Activated T-cell treated with anti-CD3 and anti-CD28 coated beads, Interleukin-2, amount 50 U/mL, for 4 hours (primary cell): ENCODE data around the gene SMC1B. TPM values are rescaled to one million over a fixed set of nuclear protein-coding genes. Genes with fewer than 3 reads are reported as not detected.
A peak's percentile ranks its signal among the peaks of the same experiment; 100 is the strongest.

Source experiments
- ATAC-seq, 2 donors: fragments of 200-7000 bp; cut with Tn5 transposase; one replicate each; pipeline ENCODE4 v1.10.0; 2021
- DNase-seq: peaks from one replicate; pipeline ENCODE4 v3.0.0-alpha.2; 2020
- H3K27me3 Mint-ChIP-seq: one replicate; pipeline ENCODE4 v1.8.0; 2021; ENCODE audit warnings: low read depth, mixed read lengths
- H3K36me3 Mint-ChIP-seq: one replicate; pipeline ENCODE4 v1.8.0; 2022; ENCODE audit warnings: mixed read lengths; ENCODE audit not compliant: insufficient read depth
- H3K4me1 Mint-ChIP-seq: one replicate; pipeline ENCODE4 v1.8.0; 2021; ENCODE audit warnings: low read depth, mixed read lengths
- H3K4me3 Mint-ChIP-seq: one replicate; pipeline ENCODE4 v1.8.0; 2021; ENCODE audit warnings: mild to moderate bottlenecking, moderate library complexity, mixed read lengths
- H3K9me3 Mint-ChIP-seq: one replicate; pipeline ENCODE4 v1.8.0; 2021; ENCODE audit warnings: mixed read lengths
- total RNA-seq, 3 donors: library from RNA; stranded (reverse); gene quantifications; one replicate each; pipeline ENCODE4 v1.2.1, GENCODE V29; 2021

Gene SMC1B, protein sequence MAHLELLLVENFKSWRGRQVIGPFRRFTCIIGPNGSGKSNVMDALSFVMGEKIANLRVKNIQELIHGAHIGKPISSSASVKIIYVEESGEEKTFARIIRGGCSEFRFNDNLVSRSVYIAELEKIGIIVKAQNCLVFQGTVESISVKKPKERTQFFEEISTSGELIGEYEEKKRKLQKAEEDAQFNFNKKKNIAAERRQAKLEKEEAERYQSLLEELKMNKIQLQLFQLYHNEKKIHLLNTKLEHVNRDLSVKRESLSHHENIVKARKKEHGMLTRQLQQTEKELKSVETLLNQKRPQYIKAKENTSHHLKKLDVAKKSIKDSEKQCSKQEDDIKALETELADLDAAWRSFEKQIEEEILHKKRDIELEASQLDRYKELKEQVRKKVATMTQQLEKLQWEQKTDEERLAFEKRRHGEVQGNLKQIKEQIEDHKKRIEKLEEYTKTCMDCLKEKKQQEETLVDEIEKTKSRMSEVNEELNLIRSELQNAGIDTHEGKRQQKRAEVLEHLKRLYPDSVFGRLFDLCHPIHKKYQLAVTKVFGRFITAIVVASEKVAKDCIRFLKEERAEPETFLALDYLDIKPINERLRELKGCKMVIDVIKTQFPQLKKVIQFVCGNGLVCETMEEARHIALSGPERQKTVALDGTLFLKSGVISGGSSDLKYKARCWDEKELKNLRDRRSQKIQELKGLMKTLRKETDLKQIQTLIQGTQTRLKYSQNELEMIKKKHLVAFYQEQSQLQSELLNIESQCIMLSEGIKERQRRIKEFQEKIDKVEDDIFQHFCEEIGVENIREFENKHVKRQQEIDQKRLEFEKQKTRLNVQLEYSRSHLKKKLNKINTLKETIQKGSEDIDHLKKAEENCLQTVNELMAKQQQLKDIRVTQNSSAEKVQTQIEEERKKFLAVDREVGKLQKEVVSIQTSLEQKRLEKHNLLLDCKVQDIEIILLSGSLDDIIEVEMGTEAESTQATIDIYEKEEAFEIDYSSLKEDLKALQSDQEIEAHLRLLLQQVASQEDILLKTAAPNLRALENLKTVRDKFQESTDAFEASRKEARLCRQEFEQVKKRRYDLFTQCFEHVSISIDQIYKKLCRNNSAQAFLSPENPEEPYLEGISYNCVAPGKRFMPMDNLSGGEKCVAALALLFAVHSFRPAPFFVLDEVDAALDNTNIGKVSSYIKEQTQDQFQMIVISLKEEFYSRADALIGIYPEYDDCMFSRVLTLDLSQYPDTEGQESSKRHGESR
- under 1 TPM; 0.13 to 0.24 (median 0.18) TPM for total RNA-seq

DNA sequence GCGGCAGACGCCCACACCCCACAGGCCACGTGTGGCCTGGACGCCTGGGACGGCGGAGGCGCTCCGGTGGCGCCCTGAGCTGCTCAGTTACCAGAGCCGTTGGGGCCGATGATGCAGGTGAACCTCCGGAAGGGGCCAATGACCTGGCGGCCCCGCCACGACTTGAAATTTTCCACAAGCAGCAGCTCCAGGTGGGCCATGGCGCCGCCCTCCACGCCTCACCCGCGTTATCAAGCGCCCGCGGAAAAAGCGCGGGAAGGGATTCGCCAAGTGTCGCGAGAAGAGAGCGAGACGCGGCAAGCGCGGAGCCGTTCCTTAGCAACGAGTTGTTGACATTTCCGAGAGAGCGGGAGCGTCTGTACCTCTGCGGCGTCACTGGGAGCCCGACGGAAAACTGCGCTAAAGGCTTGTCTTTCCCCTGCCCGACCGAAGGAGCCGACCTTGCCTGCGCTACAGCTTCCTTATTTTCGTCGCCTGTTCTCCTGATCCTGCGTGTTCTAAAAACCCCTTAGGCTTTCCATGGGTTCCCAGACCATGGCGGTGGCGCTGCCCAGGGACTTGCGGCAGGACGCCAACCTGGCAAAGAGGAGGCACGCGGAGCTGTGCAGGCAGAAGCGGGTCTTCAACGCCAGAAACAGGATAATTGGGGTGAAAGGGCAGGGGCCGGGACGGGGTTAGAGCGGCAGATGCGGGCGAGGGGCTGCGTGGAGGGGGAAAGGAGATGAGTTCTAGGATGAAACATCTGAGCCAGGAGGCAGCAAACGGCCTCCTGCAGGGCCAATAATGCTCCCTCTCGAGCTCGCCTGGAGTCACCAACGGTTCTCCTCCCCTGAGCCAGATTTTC, at the start of gene SMC1B, which contains the start of gene RIBC2:
TSS of gene SMC1B (minus strand) at position 232 of the 844 bp plus-strand sequence. CDS start at position 200, 32 bp downstream.
TSS of gene RIBC2 (plus strand) at position 326 of the 844 bp plus-strand sequence. CDS start at position 520, 194 bp downstream.
- H3K4me3 Mint-ChIP-seq, result peak within 1 kb of the TSS; percentile 69
- ATAC-seq (peak; percentile 95 to 97), DNase-seq (peak; percentile 69)
- H3K27me3 Mint-ChIP-seq, result no peaks in the 10 kb centered on the region
- H3K4me1 Mint-ChIP-seq, result peaks cover 7% of the 10 kb centered on the region
- H3K36me3 Mint-ChIP-seq, result no peaks in the 10 kb centered on the region
- H3K9me3 Mint-ChIP-seq, result no peaks in the 10 kb centered on the region

GRCh38 chr22:45462034-45462655, 48.7 kb upstream of the SMC1B start:
- ATAC-seq (no peak), DNase-seq (no peak)
- H3K9me3 Mint-ChIP-seq, result no peaks in the 10 kb centered on the region
- no peak overlapping the region for H3K4me3 Mint-ChIP-seq
- H3K36me3 Mint-ChIP-seq, result no peaks in the 10 kb centered on the region
- no peaks in the 10 kb centered on the region for H3K4me1 Mint-ChIP-seq
- peaks cover 3% of the 10 kb centered on the region for H3K27me3 Mint-ChIP-seq

DNA sequence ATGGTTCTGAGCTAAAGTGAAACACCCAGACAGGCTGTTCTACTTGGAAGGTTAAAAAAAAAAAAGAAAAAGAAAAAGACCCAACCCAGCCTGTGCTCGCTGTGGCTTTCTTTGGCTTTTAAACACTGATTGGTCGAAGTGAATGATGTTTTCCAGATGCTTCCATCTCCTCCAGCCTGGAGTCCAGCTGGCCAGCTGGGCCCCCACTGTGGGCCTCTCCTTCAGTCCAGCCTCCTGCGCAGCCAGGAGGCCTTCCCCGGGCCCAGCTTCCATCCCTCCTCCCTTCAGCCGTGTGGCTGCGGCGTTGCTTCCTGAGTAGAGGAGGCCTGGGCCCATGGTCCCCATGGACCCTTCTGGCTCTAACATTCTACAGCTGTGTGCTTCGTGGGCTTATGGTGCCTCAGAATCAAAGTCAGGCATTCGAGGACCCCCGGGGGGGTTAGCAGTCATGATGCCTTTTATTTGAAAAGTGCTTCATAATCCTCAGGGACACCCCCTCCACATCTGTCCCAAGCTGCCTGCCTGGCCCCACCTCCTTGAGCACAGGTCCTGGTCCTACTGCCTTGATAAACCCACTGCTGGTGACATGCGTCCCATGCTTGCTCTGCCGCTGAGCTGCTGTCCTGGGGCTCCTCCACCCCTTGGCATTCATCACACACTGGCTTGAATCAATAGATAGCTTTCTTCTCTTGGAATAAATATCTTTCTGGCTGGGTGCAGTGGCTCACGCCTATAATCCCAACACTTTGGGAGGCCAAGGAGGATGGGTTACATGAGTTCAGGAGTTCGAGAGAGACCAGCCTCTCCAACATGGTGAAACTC, 47.1 kb upstream of the SMC1B start:
- H3K27me3 Mint-ChIP-seq, result peaks cover 3% of the 10 kb centered on the region
- DNase-seq (no peak), ATAC-seq (no peak)
- no peaks in the 10 kb centered on the region for H3K36me3 Mint-ChIP-seq
- no peaks in the 10 kb centered on the region for H3K9me3 Mint-ChIP-seq
- no peaks in the 10 kb centered on the region for H3K4me1 Mint-ChIP-seq
- H3K4me3 Mint-ChIP-seq, result no peak overlapping the region

DNA sequence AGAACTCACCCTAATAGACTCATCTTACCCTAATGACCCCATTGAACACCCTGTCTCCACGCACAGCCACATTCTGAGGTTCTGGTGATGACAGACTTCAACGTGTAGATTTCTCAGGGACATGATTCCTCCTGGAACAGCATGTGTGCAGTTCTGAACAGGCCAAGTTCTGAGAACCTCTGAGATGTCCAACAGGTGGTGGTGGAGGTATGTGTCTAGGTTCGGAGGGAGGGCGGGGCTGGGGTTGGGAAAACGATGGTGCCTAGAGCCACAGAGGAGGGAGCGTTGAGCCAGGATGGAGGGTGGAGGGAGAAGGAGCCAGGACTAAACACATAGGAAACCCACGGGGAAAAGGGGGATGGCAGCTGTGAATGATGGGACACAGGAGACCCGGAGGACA, 45.8 kb upstream of the SMC1B start:
- no peak for DNase-seq
- H3K4me1 Mint-ChIP-seq, result no peaks in the 10 kb centered on the region
- peaks cover 3% of the 10 kb centered on the region for H3K27me3 Mint-ChIP-seq
- no peaks in the 10 kb centered on the region for H3K9me3 Mint-ChIP-seq
- no peak overlapping the region for H3K4me3 Mint-ChIP-seq
- no peak for ATAC-seq
- no peaks in the 10 kb centered on the region for H3K36me3 Mint-ChIP-seq

GRCh38 chr22:45458532-45458931, 45.1 kb upstream of the SMC1B start:
- H3K36me3 Mint-ChIP-seq, result no peaks in the 10 kb centered on the region
- ATAC-seq, result no peak
- H3K4me1 Mint-ChIP-seq, result no peaks in the 10 kb centered on the region
- H3K4me3 Mint-ChIP-seq, result no peak overlapping the region
- no peak for DNase-seq
- H3K9me3 Mint-ChIP-seq, result no peaks in the 10 kb centered on the region
- H3K27me3 Mint-ChIP-seq, result peaks cover 3% of the 10 kb centered on the region

GRCh38 chr22:45456811-45457210, 43.4 kb upstream of the SMC1B start:
- peaks cover 10% of the 10 kb centered on the region for H3K27me3 Mint-ChIP-seq
- DNase-seq, result no peak
- H3K9me3 Mint-ChIP-seq, result no peaks in the 10 kb centered on the region
- ATAC-seq, result no peak
- no peaks in the 10 kb centered on the region for H3K4me1 Mint-ChIP-seq
- no peaks in the 10 kb centered on the region for H3K36me3 Mint-ChIP-seq
- H3K4me3 Mint-ChIP-seq, result no peak overlapping the region

GRCh38 chr22:45455621-45456020, 42.2 kb upstream of the SMC1B start:
- ATAC-seq, result no peak
- Mint-ChIP-seq H3K4me1 (no peaks in the 10 kb centered on the region), H3K36me3 (no peaks in the 10 kb centered on the region), H3K9me3 (no peaks in the 10 kb centered on the region), H3K4me3 (no peak overlapping the region), H3K27me3 (peaks cover 10% of the 10 kb centered on the region)
- no peak for DNase-seq

DNA sequence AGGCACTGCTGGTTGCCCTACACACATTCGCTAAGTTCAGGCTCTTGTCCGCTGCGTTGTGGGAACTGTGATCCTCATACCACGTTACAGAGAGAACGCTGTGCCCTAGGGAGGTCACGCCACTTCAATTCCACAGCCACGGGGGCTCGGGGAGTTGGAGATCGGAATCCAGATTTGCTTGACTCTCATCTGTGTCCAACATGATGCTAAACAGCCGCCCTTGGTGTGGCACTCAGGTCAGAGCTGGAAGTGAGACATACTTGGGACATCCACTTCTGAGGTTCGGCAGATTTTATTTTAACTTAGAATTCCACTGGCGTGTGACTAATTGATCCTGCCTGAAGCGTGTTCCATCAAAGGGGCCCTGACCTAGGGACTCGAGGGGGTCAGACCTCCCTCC, 41.8 kb upstream of the SMC1B start:
- H3K4me3 Mint-ChIP-seq, result no peak overlapping the region
- no peak for ATAC-seq
- no peaks in the 10 kb centered on the region for H3K36me3 Mint-ChIP-seq
- no peaks in the 10 kb centered on the region for H3K9me3 Mint-ChIP-seq
- H3K4me1 Mint-ChIP-seq, result no peaks in the 10 kb centered on the region
- H3K27me3 Mint-ChIP-seq, result peaks cover 10% of the 10 kb centered on the region
- no peak for DNase-seq

DNA sequence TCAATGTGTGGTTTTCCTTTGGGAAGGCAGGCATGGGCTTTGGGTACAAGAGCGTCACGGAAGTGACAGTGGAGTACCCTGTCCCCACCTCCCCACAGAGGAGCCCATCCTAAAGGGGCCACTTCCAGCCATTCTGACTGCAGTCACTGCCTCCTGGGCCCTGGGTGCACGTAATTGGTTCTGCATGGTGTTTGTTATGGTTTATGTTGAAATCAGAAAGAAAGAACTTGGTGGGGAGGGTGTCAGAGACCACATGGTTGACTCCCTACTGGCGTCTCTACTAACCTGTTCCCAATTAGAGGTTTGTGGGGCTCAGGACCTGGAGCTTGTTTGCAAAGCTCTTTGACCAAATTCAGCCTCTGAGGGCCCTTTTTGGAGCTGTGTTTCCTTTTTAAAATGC, 40.9 kb upstream of the SMC1B start:
- Mint-ChIP-seq H3K27me3 (peaks cover 10% of the 10 kb centered on the region), H3K4me3 (no peak overlapping the region), H3K4me1 (no peaks in the 10 kb centered on the region), H3K9me3 (no peaks in the 10 kb centered on the region), H3K36me3 (no peaks in the 10 kb centered on the region)
- DNase-seq (no peak), ATAC-seq (no peak)

DNA sequence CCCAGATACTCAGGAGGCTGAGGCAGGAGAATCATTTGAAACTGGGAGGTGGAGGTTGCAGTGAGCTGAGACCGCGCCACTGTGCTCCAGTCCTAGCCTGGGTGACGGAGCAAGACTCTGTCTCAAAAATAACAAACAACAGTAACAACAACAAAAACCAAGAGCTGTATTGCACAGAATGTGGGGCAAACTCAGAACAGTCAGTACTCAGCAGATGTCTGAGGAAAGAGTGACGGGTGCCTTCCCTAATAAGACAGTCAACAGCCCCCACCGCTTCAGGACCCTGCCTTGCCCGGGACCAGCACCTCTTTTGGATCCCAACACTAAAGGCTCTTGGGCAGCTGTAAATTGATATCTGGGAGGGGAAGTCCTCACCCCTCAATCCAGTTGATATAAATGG, 40.4 kb upstream of the SMC1B start:
- DNase-seq (no peak), ATAC-seq (no peak)
- Mint-ChIP-seq H3K36me3 (no peaks in the 10 kb centered on the region), H3K9me3 (no peaks in the 10 kb centered on the region), H3K4me1 (no peaks in the 10 kb centered on the region), H3K27me3 (peaks cover 10% of the 10 kb centered on the region), H3K4me3 (no peak overlapping the region)

DNA sequence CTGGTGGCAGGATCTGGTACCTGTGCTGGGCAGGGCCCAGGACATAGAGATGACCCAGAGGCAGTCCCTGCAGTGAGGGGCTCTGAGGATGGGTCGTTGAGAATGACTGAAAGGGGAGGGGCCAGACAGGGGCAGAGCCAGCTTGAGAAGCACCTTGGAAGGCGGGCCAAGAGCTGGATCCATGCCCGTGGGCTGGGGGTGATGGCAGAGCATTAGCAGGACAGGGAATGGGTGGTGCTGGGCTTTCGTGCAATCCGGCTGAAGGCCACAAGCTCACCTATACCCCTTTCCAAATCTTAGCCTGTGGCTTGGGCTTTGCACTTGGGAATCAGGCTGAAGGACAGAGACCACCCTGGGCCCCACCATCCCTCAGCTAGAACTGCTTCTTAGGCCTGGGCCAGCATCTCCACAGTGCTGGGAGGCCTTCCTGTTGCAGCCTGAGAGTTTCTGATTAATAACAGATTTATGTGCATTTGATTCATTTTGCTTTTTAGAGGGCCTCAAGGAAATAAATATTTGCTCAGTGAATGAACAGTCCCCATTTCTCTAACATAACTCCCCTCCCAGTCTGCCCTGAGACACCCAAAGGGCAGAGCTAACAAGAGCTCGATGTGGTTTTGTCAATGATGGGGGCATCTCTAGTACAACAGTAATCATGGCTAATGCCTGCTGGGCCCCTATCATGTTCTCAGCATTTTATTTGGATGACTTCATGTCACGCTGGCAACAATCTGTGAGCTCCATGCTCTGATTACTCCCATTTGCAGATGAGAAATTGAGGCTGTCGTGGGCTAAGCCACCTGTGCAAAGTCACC, 39.4 kb upstream of the SMC1B start:
- Mint-ChIP-seq H3K4me3 (no peak overlapping the region), H3K27me3 (peaks cover 10% of the 10 kb centered on the region), H3K4me1 (no peaks in the 10 kb centered on the region), H3K36me3 (no peaks in the 10 kb centered on the region), H3K9me3 (no peaks in the 10 kb centered on the region)
- ATAC-seq (no peak), DNase-seq (no peak)

DNA sequence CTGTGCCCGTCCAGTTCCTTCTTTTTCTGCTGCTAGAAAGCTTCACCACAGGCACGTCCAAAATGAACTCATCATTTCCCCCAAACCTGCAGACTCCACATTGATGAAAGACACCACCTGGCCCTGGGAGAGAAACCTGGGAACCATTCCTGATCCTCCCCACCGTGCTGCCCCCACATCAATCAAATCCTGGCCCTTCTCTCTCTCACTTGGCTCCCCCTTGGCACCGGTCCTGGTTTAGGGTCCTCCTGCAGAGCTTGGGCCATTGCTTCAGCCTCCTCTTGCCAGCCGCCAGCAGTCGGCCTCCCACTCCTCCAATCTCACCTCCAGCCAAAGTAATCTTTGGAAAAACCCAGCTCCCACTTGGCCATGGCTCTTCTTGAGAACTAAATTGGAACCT, 38.6 kb upstream of the SMC1B start:
- H3K36me3 Mint-ChIP-seq, result no peaks in the 10 kb centered on the region
- no peak overlapping the region for H3K4me3 Mint-ChIP-seq
- no peaks in the 10 kb centered on the region for H3K4me1 Mint-ChIP-seq
- peaks cover 10% of the 10 kb centered on the region for H3K27me3 Mint-ChIP-seq
- H3K9me3 Mint-ChIP-seq, result no peaks in the 10 kb centered on the region
- no peak for DNase-seq
- ATAC-seq, result no peak
